Measurements from ENCODE around the gene TMEM132D. TPM values are rescaled to one million over a fixed set of nuclear protein-coding genes. Genes with fewer than 3 reads are reported as not detected.

TMEM132D gene
- total RNA-seq: 1.8 and 2.4 TPM in 2 replicates
- polyA plus RNA-seq: 1.0 and 2.0 TPM in 2 replicates

- H3K4me3 ChIP-seq: no peak within 1 kb of the TSS
- H3K36me3 ChIP-seq (replicated peaks; ENCODE audit: insufficient read depth, low read depth): no peaks in the 10 kb centered on the region
- TF ChIP-seq EZH2phosphoT487 (IDR thresholded peaks at IDR 0.05; ENCODE audit: low read depth, severe bottlenecking, unreplicated experiment) (no peak), EZH2 (IDR thresholded peaks at IDR 0.05; ENCODE audit: borderline replicate concordance) (peak; percentile 72)
- TF ChIP-seq, protein P1, sequence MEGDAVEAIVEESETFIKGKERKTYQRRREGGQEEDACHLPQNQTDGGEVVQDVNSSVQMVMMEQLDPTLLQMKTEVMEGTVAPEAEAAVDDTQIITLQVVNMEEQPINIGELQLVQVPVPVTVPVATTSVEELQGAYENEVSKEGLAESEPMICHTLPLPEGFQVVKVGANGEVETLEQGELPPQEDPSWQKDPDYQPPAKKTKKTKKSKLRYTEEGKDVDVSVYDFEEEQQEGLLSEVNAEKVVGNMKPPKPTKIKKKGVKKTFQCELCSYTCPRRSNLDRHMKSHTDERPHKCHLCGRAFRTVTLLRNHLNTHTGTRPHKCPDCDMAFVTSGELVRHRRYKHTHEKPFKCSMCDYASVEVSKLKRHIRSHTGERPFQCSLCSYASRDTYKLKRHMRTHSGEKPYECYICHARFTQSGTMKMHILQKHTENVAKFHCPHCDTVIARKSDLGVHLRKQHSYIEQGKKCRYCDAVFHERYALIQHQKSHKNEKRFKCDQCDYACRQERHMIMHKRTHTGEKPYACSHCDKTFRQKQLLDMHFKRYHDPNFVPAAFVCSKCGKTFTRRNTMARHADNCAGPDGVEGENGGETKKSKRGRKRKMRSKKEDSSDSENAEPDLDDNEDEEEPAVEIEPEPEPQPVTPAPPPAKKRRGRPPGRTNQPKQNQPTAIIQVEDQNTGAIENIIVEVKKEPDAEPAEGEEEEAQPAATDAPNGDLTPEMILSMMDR (IDR thresholded peaks at IDR 0.05; ENCODE audit: poor library complexity): no peak
- peak; percentile 35 for DNase-seq (ENCODE audit: low spot score)
- no peak within 1 kb of the TSS for H3K27ac ChIP-seq
- peaks cover 88% of the 10 kb centered on the region for H3K27me3 ChIP-seq
- no peak within 1 kb of the TSS for H2AFZ ChIP-seq
- no peaks in the 10 kb centered on the region for H4K20me1 ChIP-seq (ENCODE audit: insufficient read depth, poor library complexity, severe bottlenecking)
- H3K79me2 ChIP-seq: no peaks in the 10 kb centered on the region
- peak within 1 kb of the TSS; percentile 79 for H3K4me2 ChIP-seq
- no peaks in the 10 kb centered on the region for H3K9me2 ChIP-seq (replicated peaks; ENCODE audit: insufficient read depth)
- 5% methylated on average over 50 of the region's 77 CpGs for WGBS (ENCODE audit: low lambda C conversion rate, missing lambda C conversion rate)
- H3K9me3 ChIP-seq (ENCODE audit: low read depth): no peaks in the 10 kb centered on the region
- H3K4me1 ChIP-seq (ENCODE audit: insufficient read depth): no peaks in the 10 kb centered on the region
These were observed at the start of gene TMEM132D for GRCh38 chr12:129903956-129904829. Gene TMEM132D, minus strand, starts transcription at chr12:129904025.

DNA sequence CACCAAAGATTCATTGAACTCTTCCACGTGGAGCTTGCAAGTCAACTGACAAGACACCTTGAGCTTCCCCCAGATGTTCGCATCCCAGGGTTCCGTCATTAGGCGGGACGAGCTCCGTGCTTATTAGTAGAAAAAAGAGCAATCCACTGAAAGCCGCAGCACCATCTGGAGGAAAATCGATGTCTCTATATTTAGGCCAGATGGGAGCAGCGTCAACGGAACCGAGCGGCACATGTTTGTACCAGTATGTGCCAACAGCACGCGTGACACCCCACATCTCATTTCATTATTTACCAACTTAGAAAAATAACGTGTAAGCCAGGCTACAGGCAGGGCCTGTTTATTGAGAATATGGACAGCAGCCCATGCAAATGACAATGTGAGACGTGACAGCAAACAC, 45.8 kb upstream of the TMEM132D start:
- H2AFZ ChIP-seq: no peak overlapping the region
- no peaks in the 10 kb centered on the region for H3K9me2 ChIP-seq (replicated peaks; ENCODE audit: insufficient read depth)
- H3K4me1 ChIP-seq (ENCODE audit: insufficient read depth): no peaks in the 10 kb centered on the region
- H4K20me1 ChIP-seq (ENCODE audit: insufficient read depth, poor library complexity, severe bottlenecking): no peaks in the 10 kb centered on the region
- no peak overlapping the region for H3K4me2 ChIP-seq
- no peaks in the 10 kb centered on the region for H3K27me3 ChIP-seq
- no peak for DNase-seq (ENCODE audit: low spot score)
- no peaks in the 10 kb centered on the region for H3K79me2 ChIP-seq
- H3K36me3 ChIP-seq (replicated peaks; ENCODE audit: insufficient read depth, low read depth): no peaks in the 10 kb centered on the region
- no peak overlapping the region for H3K4me3 ChIP-seq
- no peaks in the 10 kb centered on the region for H3K9me3 ChIP-seq (ENCODE audit: low read depth)
- H3K27ac ChIP-seq: no peak overlapping the region
- TF ChIP-seq EZH2phosphoT487 (IDR thresholded peaks at IDR 0.05; ENCODE audit: low read depth, severe bottlenecking, unreplicated experiment) (no peak), EZH2 (IDR thresholded peaks at IDR 0.05; ENCODE audit: borderline replicate concordance) (no peak)
- TF ChIP-seq, protein P1 (IDR thresholded peaks at IDR 0.05; ENCODE audit: poor library complexity): no peak
- 90% methylated on average over 16 of the region's 16 CpGs for WGBS (ENCODE audit: low lambda C conversion rate, missing lambda C conversion rate)

GRCh38 chr12:129941618-129942017, 37.8 kb upstream of the TMEM132D start:
- 66% methylated on average over 9 of the region's 9 CpGs for WGBS (ENCODE audit: low lambda C conversion rate, missing lambda C conversion rate)
- TF ChIP-seq EZH2phosphoT487 (IDR thresholded peaks at IDR 0.05; ENCODE audit: low read depth, severe bottlenecking, unreplicated experiment) (no peak), EZH2 (IDR thresholded peaks at IDR 0.05; ENCODE audit: borderline replicate concordance) (no peak)
- TF ChIP-seq, protein P1 (IDR thresholded peaks at IDR 0.05; ENCODE audit: poor library complexity): no peak
- no peak overlapping the region for H3K27ac ChIP-seq

More at GRCh38 chr12:129941618-129942017, 37.8 kb upstream of the TMEM132D start:
- H4K20me1 ChIP-seq (ENCODE audit: insufficient read depth, poor library complexity, severe bottlenecking): no peaks in the 10 kb centered on the region
- H3K9me3 ChIP-seq (ENCODE audit: low read depth): no peaks in the 10 kb centered on the region
- no peak overlapping the region for H3K4me3 ChIP-seq
- no peaks in the 10 kb centered on the region for H3K4me1 ChIP-seq (ENCODE audit: insufficient read depth)
- no peak overlapping the region for H3K4me2 ChIP-seq
- no peaks in the 10 kb centered on the region for H3K36me3 ChIP-seq (replicated peaks; ENCODE audit: insufficient read depth, low read depth)
- H3K27me3 ChIP-seq: no peaks in the 10 kb centered on the region
- no peaks in the 10 kb centered on the region for H3K79me2 ChIP-seq
- no peak for DNase-seq (ENCODE audit: low spot score)
- no peak overlapping the region for H2AFZ ChIP-seq
- H3K9me2 ChIP-seq (replicated peaks; ENCODE audit: insufficient read depth): no peaks in the 10 kb centered on the region
